ENCODE data around the gene GDAP1L1.
A peak's percentile ranks its signal among the peaks of the same experiment; 100 is the strongest.

The GDAP1L1 gene

DNA sequence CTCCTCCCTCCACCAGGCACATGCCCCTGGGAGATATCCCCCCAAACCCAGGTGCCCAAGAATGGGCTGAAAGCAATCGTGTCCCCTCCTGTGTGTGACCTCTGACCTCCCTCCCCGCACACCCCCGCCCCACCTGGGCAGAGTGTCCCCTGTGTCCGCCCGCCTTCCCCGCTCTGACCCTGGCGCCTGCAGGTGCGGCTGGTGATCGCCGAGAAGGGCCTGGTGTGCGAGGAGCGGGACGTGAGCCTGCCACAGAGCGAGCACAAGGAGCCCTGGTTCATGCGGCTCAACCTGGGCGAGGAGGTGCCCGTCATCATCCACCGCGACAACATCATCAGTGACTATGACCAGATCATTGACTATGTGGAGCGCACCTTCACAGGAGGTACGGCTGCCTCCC, 9.9 kb downstream of the GDAP1L1 start:
- H3K4me3 ChIP-seq (ENCODE audit: low read depth in 1 of 2, low read length in 2 of 2) = no peak overlapping the region
- no peaks in the 10 kb centered on the region for H3K9me3 ChIP-seq (ENCODE audit: insufficient read depth, low read length, severe bottlenecking)
- H3K4me1 ChIP-seq (ENCODE audit: insufficient read depth, low read length) = no peaks in the 10 kb centered on the region
- H2AFZ ChIP-seq (ENCODE audit: low read depth, low read length) = no peak overlapping the region
- H4K20me1 ChIP-seq (ENCODE audit: insufficient read depth, low read length) = peaks cover 22% of the 10 kb centered on the region
- H3K79me2 ChIP-seq (ENCODE audit: insufficient read depth, low read length) = no peaks in the 10 kb centered on the region
- no peak overlapping the region for H3K4me2 ChIP-seq (ENCODE audit: insufficient read depth, low read length)
- ATAC-seq (ENCODE audit: insufficient read depth, low read depth) = no peak
- H3K36me3 ChIP-seq (ENCODE audit: insufficient read depth, low read length) = no peaks in the 10 kb centered on the region
- H3K27ac ChIP-seq (ENCODE audit: low read length) = no peak overlapping the region
- TF ChIP-seq, protein P1, sequence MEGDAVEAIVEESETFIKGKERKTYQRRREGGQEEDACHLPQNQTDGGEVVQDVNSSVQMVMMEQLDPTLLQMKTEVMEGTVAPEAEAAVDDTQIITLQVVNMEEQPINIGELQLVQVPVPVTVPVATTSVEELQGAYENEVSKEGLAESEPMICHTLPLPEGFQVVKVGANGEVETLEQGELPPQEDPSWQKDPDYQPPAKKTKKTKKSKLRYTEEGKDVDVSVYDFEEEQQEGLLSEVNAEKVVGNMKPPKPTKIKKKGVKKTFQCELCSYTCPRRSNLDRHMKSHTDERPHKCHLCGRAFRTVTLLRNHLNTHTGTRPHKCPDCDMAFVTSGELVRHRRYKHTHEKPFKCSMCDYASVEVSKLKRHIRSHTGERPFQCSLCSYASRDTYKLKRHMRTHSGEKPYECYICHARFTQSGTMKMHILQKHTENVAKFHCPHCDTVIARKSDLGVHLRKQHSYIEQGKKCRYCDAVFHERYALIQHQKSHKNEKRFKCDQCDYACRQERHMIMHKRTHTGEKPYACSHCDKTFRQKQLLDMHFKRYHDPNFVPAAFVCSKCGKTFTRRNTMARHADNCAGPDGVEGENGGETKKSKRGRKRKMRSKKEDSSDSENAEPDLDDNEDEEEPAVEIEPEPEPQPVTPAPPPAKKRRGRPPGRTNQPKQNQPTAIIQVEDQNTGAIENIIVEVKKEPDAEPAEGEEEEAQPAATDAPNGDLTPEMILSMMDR (IDR thresholded peaks at IDR 0.05; ENCODE audit: borderline replicate concordance, extremely low read depth, low read length, poor library complexity, severe bottlenecking) = no peak
- no peak for TF ChIP-seq EZH2 (IDR thresholded peaks at IDR 0.05; ENCODE audit: borderline replicate concordance, low read depth, low read length, severe bottlenecking)
- no peak overlapping the region for H3K9ac ChIP-seq (ENCODE audit: low read depth, low read length)
- no peaks in the 10 kb centered on the region for H3K27me3 ChIP-seq (ENCODE audit: insufficient read depth, low read length, poor library complexity)
- DNase-seq = no peak

DNA sequence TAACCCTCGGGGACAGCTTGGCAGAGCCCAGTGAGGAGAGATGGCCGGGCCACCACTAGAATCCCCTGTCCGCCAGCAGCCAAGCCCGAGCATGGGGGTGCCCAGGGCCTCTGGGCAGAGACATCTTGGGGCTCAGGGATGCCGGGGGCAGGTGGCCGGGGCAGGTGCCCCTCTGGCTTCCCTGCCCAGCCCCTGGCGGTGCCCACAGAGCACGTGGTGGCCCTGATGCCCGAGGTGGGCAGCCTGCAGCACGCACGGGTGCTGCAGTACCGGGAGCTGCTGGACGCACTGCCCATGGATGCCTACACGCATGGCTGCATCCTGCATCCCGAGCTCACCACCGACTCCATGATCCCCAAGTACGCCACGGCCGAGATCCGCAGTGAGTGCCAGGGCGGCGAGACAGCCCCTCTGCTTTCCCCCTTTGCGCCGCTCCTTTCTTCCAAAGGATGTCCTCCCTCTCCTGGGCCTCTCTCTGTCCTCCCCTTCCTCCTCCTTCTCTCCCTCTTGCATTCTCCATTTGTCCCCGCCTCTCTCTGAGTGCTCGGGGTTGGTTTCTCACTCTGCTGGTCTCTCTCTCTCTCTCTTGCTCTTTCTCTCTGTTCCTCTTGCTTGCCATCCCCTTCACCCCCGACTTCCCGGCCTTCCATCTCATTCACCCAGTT, 11.2 kb downstream of the GDAP1L1 start:
- Histone ChIP-seq H3K79me2 (ENCODE audit: insufficient read depth, low read length) (no peaks in the 10 kb centered on the region), H3K36me3 (ENCODE audit: insufficient read depth, low read length) (no peaks in the 10 kb centered on the region), H3K27me3 (ENCODE audit: insufficient read depth, low read length, poor library complexity) (no peaks in the 10 kb centered on the region), H4K20me1 (ENCODE audit: insufficient read depth, low read length) (peaks cover 21% of the 10 kb centered on the region), H3K9ac (ENCODE audit: low read depth, low read length) (no peak overlapping the region), H3K4me2 (ENCODE audit: insufficient read depth, low read length) (no peak overlapping the region), H3K27ac (ENCODE audit: low read length) (no peak overlapping the region), H3K9me3 (ENCODE audit: insufficient read depth, low read length, severe bottlenecking) (no peaks in the 10 kb centered on the region), H3K4me3 (ENCODE audit: low read depth in 1 of 2, low read length in 2 of 2) (no peak overlapping the region), H2AFZ (ENCODE audit: low read depth, low read length) (no peak overlapping the region), H3K4me1 (ENCODE audit: insufficient read depth, low read length) (no peaks in the 10 kb centered on the region)
- no peak for ATAC-seq (ENCODE audit: insufficient read depth, low read depth)
- TF ChIP-seq, protein P1 (IDR thresholded peaks at IDR 0.05; ENCODE audit: borderline replicate concordance, extremely low read depth, low read length, poor library complexity, severe bottlenecking) = no peak
- TF ChIP-seq EZH2 (IDR thresholded peaks at IDR 0.05; ENCODE audit: borderline replicate concordance, low read depth, low read length, severe bottlenecking) = no peak
- no peak for DNase-seq

DNA sequence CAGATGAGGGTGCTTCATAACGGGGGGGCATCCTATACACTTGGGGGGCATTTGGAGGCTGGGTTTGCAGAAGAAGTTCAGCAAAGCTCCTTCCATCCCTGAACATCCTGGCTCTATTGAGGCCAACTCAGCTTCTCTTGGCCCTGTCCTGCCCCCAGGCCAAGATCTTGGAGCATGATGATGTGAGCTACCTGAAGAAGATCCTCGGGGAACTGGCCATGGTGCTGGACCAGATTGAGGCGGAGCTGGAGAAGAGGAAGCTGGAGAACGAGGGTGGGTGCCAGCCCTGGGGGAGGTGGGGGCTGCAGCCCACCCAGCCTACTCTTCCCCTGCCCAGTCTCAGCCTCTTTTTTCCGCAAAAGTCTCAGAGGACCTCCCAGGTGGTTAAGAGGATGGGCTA, 17.2 kb downstream of the GDAP1L1 start:
- Histone ChIP-seq H4K20me1 (ENCODE audit: insufficient read depth, low read length) (peaks cover 15% of the 10 kb centered on the region; the same call in 1 of the 2 replicates), H3K9ac (ENCODE audit: low read depth, low read length) (no peak overlapping the region), H3K36me3 (ENCODE audit: insufficient read depth, low read length) (no peaks in the 10 kb centered on the region), H2AFZ (ENCODE audit: low read depth, low read length) (no peak overlapping the region), H3K4me2 (ENCODE audit: insufficient read depth, low read length) (no peak overlapping the region), H3K27me3 (ENCODE audit: insufficient read depth, low read length, poor library complexity) (no peaks in the 10 kb centered on the region), H3K27ac (ENCODE audit: low read length) (no peak overlapping the region), H3K4me3 (ENCODE audit: low read depth in 1 of 2, low read length in 2 of 2) (no peak overlapping the region), H3K9me3 (ENCODE audit: insufficient read depth, low read length, severe bottlenecking) (no peaks in the 10 kb centered on the region), H3K4me1 (ENCODE audit: insufficient read depth, low read length) (no peaks in the 10 kb centered on the region), H3K79me2 (ENCODE audit: insufficient read depth, low read length) (no peaks in the 10 kb centered on the region)
- no peak for TF ChIP-seq EZH2 (IDR thresholded peaks at IDR 0.05; ENCODE audit: borderline replicate concordance, low read depth, low read length, severe bottlenecking)
- TF ChIP-seq, protein P1 (IDR thresholded peaks at IDR 0.05; ENCODE audit: borderline replicate concordance, extremely low read depth, low read length, poor library complexity, severe bottlenecking) = no peak
- ATAC-seq (ENCODE audit: insufficient read depth, low read depth) (peak; percentile 58; the same call in 1 of the 3 replicates), DNase-seq (peak; percentile 56)
